Left colon (tissue), 2 donors: Measurements from ENCODE around the gene CALML5. TPM values are rescaled to one million over a fixed set of nuclear protein-coding genes. Genes with fewer than 3 reads are reported as not detected.

Experiments used
- ATAC-seq: fragments of 200-7000 bp; cut with Tn5 transposase; one replicate; pipeline ENCODE4 v1.9.1; 2020; ENCODE audit warnings: mild to moderate bottlenecking, moderate library complexity
- DNase-seq, 2 donors: peaks; one replicate each; pipeline ENCODE4 v3.0.0-alpha.2; 2020
- intact Hi-C, 2 donors: fragments of 100-400 bp; cut with DNase I in 1 of 2; cut with micrococcal nuclease in 1 of 2; formaldehyde crosslinking; loops; one replicate each; pipeline versions ENCODE4 v1.11.2 to v1.14.0; 2022; cut with DNase I, micrococcal nuclease
- total RNA-seq, 2 donors: library from RNA; stranded (reverse); fragmentation: NEBNext Ultra II Directional; extraction: Animal tissue kit (Norgen Biotek cat#: 25700); gene quantifications; one replicate each; pipeline ENCODE4 v1.2.1, GENCODE V29; 2021
- donor health status: DM: no; HTN: no; CAD: no.
- donor health status: DM: yes; HTN: yes; CAD: no.

The CALML5 gene
- total RNA-seq, 2 donors from 2014 or later, result not detected

- DNase-seq, result no peak
- intact Hi-C loops, result no loop called here
- peak; percentile 9 for ATAC-seq
These were observed 40.2 kb downstream of the CALML5 start for GRCh38 chr10:5458949-5459747.

- intact Hi-C loops, result no loop called here
- DNase-seq, result no peak
- ATAC-seq, result no peak
These were observed 40.9 kb downstream of the CALML5 start for GRCh38 chr10:5458425-5458824.

DNA sequence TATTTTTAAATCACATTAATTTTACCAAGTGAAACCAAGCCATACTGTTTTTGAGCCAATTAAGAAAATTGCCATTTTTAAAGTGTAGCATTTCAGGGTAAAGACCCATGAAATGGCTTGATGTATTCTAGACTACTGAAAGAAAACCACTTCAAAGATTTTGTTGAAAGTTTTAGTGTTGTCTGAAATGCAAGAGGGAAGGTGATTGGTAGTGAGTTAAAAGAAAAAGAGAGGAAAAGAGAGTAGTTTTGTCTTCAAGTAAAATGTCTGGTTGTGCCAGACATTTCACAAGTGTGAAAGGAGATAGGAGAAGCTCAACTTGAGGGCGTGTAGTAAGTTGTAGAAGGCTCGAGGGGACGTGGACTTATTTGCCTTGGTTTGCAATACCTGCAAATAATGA lies 41.6 kb downstream of the CALML5 start:
- ATAC-seq (no peak), DNase-seq (no peak)
- intact Hi-C loops, result no loop called here

DNA sequence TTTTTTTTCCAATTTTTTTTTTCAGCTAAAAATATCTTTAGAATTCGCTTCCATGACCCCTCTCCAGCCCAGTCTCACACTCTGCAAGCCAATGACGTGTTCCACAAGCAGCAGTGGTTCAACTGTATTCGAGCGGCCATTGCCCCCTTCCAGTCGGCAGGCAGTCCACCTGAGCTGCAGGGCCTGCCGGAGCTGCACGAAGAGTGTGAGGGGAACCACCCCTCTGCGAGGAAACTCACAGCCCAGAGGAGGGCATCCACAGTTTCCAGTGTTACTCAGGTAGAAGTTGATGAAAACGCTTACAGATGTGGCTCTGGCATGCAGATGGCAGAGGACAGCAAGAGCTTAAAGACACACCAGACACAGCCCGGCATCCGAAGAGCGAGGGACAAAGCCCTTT lies 42.8 kb downstream of the CALML5 start:
- intact Hi-C loops, result no loop called here
- ATAC-seq (no peak), DNase-seq (no peak)

DNA sequence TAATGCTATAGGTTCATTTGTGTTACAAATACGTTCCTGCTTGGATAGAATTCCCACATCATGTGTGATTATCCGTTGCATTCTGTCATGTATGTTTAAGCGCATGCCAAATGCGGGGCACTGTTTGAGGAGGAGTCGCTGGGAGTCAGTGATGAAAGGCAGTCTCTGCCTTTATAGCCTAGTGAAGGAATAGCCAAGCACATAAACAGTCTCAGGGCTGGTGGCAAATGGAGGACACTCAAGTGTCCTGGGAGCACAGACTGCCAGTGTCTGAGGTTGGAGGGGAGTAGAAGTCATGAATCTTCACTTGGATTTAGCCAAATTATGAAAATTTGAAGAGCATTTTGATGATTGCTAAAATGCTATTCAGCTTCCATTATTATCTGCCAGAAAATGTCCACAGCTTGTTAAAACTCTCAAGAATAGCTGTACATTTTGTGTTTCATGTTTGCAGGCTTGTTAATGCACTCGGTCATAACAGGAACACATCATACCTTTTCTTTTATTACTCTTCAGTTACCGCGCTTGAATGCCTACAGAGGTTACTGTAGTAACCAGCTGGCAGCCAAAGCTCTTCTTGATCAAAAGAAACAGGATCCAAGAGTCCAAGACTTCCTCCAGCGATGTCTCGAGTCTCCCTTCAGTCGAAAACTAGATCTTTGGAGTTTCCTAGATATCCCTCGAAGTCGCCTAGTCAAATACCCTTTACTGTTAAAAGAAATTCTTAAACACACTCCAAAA lies 45.5 kb downstream of the CALML5 start:
- peak; percentile 19 for ATAC-seq
- no peak for DNase-seq

DNA sequence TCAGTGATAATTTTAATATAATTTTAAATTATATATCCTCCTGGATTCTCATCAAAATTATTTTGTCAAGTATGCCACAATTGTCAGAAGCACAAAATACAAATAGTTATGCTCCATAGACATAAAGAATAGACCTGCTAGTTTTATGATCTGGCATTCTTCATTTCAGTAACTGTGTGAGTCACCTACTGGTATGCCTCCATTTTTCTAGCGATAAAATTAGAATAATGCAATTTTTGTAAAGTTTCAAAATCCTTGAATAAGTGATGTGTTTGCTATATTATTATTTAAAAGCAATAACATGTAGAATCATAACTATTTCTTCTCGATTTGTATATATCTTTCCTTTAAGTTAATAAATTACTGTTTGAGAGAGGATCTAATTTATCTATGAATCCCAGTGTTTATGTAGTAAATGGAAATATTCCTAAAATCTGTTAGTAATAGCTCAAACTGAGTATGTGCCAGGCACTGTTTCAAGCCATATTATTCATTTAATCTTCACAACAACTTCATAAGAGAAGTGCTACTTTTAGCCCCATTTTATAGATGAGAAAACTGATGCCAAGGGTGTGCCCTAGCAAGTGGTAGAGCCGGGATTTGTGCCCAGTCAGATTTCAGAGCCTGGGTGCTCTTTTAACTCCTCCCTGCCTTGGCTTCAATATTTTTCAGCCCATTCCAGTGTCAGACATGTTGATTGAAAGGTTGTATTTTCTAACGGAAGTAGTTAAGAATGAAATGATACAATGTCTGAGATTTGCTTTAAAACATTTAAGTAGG lies 48.6 kb downstream of the CALML5 start:
- ATAC-seq (no peak), DNase-seq (no peak)
- intact Hi-C loops, result no loop called here

More for the DNA sequence above, 45.5 kb downstream of the CALML5 start:
- intact Hi-C loops, result no loop called here

GRCh38 chr10:5449823-5450222 lies 49.5 kb downstream of the CALML5 start:
- peak; percentile 10 for ATAC-seq
- no peak for DNase-seq
- intact Hi-C loops, result loop anchor here in 1 of 2 donors (5.0 kb wide), 1 partner anchor 97 kb away; no protein-coding TSS in a partner anchor

DNA sequence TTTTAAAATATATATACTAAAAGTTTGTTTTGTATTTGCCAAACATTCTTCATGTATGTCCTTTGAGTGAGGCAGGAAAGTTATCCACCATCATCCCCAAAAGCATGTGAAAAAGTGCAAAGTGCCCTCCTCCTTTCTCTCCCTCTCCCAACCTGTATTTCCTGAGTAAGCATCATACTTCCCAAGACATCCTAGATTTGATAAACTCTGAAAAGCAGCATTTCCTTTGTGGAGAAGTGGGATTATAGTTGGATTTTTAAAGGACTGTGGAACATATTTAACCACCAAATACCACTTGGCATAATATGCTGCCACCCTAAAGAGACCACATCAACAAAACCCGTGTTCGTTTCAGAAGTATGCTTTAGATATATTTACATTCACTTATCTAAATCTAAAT lies 50.1 kb downstream of the CALML5 start:
- no peak for ATAC-seq
- DNase-seq, result no peak
- intact Hi-C loops, result loop anchor here in 1 of 2 donors (5.0 kb wide), 1 partner anchor 98 kb away; no protein-coding TSS in a partner anchor

Other genes starting within 250 kb of the CALML5 start
- 1 to 10 TPM; 4.5 to 6.1 TPM for gene UCN3, start 134.6 kb downstream of the CALML5 start, total RNA-seq
- gene TUBAL3, start 94.7 kb downstream of the CALML5 start, total RNA-seq, result 10 to 100 TPM; 38.6 to 53.9 TPM
- gene NET1, start 87.0 kb downstream of the CALML5 start, total RNA-seq, result 100 to 1,000 TPM; 307 to 355 TPM
- gene CALML3, start 25.4 kb upstream of the CALML5 start, total RNA-seq, result under 1 TPM; 0.08 to 0.09 TPM
- 10 to 100 TPM; 50.7 to 56.3 TPM for gene ASB13, start 167.0 kb upstream of the CALML5 start, total RNA-seq
- gene TASOR2, start 185.3 kb upstream of the CALML5 start, total RNA-seq, result 10 to 100 TPM; 43.1 to 53.2 TPM